Kidney (tissue), 14 donors: ENCODE data around the gene ARGLU1. TPM values are rescaled to one million over a fixed set of nuclear protein-coding genes. Genes with fewer than 3 reads are reported as not detected.

ENCODE experiments used
- DNase-seq, 5 donors: peaks; one replicate each; pipeline ENCODE4 v3.0.0-alpha.2; 2013 to 2020
- FAIRE-seq: peaks from 2 replicates; lab custom pipeline; 2012; peaks lifted over from hg19 to GRCh38; lab: Jason Lieb, UNC
- H3K27ac ChIP-seq, 2 donors: one replicate each; pipeline ENCODE4 v1.7.0; 2013; ENCODE audit warnings: low read depth in 2 of 2, low read length in 2 of 2, inconsistent platforms in 1 of 2
- H3K27me3 ChIP-seq: one replicate; pipeline ENCODE4 v1.7.1; 2013; ENCODE audit warnings: low read length, inconsistent platforms; ENCODE audit not compliant: control insufficient read depth, insufficient read depth
- H3K36me3 ChIP-seq, 3 donors: one replicate each; pipeline versions ENCODE4 v1.7.0 to v1.7.1; 2013; ENCODE audit warnings: low read length in 3 of 3, control low read depth in 1 of 3, inconsistent platforms in 1 of 3; ENCODE audit not compliant: insufficient read depth in 3 of 3, control insufficient read depth in 2 of 3
- H3K4me1 ChIP-seq, 3 donors: one replicate each; pipeline versions ENCODE4 v1.7.0 to v1.7.1; 2013; ENCODE audit warnings: low read length in 3 of 3, inconsistent platforms in 1 of 3, low read depth in 1 of 3; ENCODE audit not compliant: control insufficient read depth in 2 of 3, insufficient read depth in 2 of 3
- H3K4me3 ChIP-seq, 3 donors: one replicate each; pipeline versions ENCODE4 v1.7.0 to v1.8.1; 2013; ENCODE audit warnings: low read length in 3 of 3, control low read depth in 1 of 3, inconsistent platforms in 1 of 3
- H3K9ac ChIP-seq, 3 donors: one replicate each; pipeline versions ENCODE4 v1.7.0 to v1.7.1; 2013; ENCODE audit warnings: low read length in 3 of 3, control low read depth in 1 of 3, inconsistent platforms in 1 of 3
- H3K9me3 ChIP-seq, 3 donors: one replicate each; pipeline versions ENCODE4 v1.7.0 to v1.7.1; 2013; ENCODE audit warnings: low read length in 3 of 3, control low read depth in 1 of 3, inconsistent platforms in 1 of 3; ENCODE audit not compliant: control insufficient read depth in 2 of 3, insufficient read depth in 1 of 3
- intact Hi-C: fragments of 100-400 bp; cut with DNase I; formaldehyde crosslinking; loops from one replicate; pipeline ENCODE4 v1.11.1; 2022
- polyA plus RNA-seq: library from polyadenylated mRNA; stranded (reverse); fragments of 350-450 nt; fragmentation: Illumina TruSeq; extraction: RNeasy Lipid Tissue Mini Kit (QIAGEN cat#74804); gene quantifications from one replicate; pipeline ENCODE4 v1.2.3, GENCODE V29; 2014; ENCODE audit warnings: low read depth, low replicate concordance; ENCODE audit not compliant: insufficient read depth
- total RNA-seq: library from RNA; stranded (reverse); fragmentation: NEBNext Ultra II Directional; extraction: Animal tissue kit (Norgen Biotek cat#: 25700); gene quantifications from one replicate; pipeline ENCODE4 v1.2.1, GENCODE V29; 2021
- TF ChIP-seq, protein P1 (sequence below): IDR thresholded peaks from 3 replicates; pipeline ENCODE4 v1.5.1; 2012; ENCODE audit warnings: mild to moderate bottlenecking, moderate library complexity, borderline replicate concordance; ENCODE audit not compliant: insufficient read depth; ENCODE audit errors: extremely low read depth
- donor health status: control.
- donor health status: control.
- donor health status: control.
- donor health status: control.
- donor health status: control.
- donor health status: DM: yes; HTN: yes; CAD: no.
- donor health status: Normal renal cell carcinoma (clear cell type).

ARGLU1 gene
- total and polyA plus RNA-seq, 2 donors from 2014 or later, result 39.0 to 86.7 TPM

DNA sequence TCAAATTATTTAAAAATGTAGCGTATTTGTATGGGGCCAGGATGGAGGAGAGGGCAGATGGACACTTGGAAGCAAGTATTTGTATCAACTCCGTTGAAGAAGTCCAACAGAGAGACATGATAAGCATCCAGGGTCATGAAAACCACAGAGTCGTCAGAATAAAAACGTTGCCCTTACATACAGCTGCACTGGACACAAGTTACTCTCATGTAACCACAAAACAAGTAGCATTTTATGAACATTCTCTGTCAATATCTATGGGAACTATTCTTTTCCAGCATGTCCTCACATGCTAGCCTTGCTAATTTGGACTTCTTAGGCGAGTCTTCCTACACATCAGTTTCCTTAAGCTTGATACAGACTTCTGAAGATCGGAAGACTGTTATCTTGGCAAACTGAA lies 67.5 kb downstream of the ARGLU1 start:
- Histone ChIP-seq H3K27ac (no peak overlapping the region), H3K36me3 (no peaks in the 10 kb centered on the region), H3K4me1 (peaks cover 0 to 3% (median 0%) of the 10 kb centered on the region in 3 donors), H3K27me3 (no peaks in the 10 kb centered on the region), H3K9me3 (no peaks in the 10 kb centered on the region), H3K4me3 (no peak overlapping the region), H3K9ac (no peak overlapping the region)
- no peak for FAIRE-seq
- TF ChIP-seq, protein P1, sequence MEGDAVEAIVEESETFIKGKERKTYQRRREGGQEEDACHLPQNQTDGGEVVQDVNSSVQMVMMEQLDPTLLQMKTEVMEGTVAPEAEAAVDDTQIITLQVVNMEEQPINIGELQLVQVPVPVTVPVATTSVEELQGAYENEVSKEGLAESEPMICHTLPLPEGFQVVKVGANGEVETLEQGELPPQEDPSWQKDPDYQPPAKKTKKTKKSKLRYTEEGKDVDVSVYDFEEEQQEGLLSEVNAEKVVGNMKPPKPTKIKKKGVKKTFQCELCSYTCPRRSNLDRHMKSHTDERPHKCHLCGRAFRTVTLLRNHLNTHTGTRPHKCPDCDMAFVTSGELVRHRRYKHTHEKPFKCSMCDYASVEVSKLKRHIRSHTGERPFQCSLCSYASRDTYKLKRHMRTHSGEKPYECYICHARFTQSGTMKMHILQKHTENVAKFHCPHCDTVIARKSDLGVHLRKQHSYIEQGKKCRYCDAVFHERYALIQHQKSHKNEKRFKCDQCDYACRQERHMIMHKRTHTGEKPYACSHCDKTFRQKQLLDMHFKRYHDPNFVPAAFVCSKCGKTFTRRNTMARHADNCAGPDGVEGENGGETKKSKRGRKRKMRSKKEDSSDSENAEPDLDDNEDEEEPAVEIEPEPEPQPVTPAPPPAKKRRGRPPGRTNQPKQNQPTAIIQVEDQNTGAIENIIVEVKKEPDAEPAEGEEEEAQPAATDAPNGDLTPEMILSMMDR, result no peak
- intact Hi-C loops, result no loop called here
- DNase-seq, result no peak

DNA sequence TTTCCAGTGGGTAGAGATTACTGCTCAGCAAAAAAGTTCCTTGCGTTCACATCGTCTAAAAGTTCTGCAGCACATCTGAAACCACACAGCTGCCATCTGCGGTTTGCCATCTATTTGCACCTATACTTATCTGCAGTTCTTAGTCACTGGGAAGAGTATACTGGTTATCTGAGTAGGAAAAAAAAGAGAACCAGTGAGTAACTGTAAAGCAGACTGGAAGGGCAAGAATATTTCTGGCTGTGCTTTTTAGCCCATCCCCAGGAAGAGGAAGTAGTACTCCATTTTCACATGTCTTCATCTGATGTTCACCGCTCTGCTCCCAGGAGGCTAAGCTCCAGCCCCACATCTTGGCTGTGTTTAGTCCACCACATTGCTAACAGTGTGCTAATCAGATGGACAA lies 68.0 kb downstream of the ARGLU1 start:
- Histone ChIP-seq H3K36me3 (no peaks in the 10 kb centered on the region), H3K27ac (no peak overlapping the region), H3K4me1 (peaks cover 0 to 3% (median 0%) of the 10 kb centered on the region in 3 donors), H3K27me3 (no peaks in the 10 kb centered on the region), H3K9ac (no peak overlapping the region), H3K9me3 (no peaks in the 10 kb centered on the region), H3K4me3 (no peak overlapping the region)
- TF ChIP-seq, protein P1, result no peak
- intact Hi-C loops, result no loop called here
- DNase-seq (no peak), FAIRE-seq (no peak)

DNA sequence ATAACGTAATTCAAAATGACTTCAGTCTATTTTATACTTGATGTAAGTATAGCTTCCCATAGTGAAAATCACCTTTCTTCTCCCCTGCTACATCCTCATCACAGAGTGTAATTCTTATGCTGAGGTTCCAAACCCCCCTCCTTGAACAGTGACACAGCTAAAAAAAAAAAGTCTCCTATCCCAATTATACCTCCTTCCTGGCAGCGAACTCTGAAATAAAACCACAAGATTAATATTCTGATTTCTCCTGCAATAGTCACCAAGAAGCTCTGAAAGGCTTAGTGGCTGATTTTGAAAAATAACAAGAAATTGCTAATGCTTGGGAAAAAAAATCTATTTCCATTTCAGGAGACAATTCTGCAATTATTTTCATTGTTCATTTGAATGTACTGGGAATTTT lies 68.8 kb downstream of the ARGLU1 start:
- DNase-seq, result no peak
- intact Hi-C loops, result no loop called here
- Histone ChIP-seq H3K27me3 (no peaks in the 10 kb centered on the region), H3K9ac (no peak overlapping the region), H3K4me1 (peaks cover 0 to 3% (median 0%) of the 10 kb centered on the region in 3 donors), H3K27ac (no peak overlapping the region), H3K4me3 (no peak overlapping the region), H3K9me3 (no peaks in the 10 kb centered on the region), H3K36me3 (no peaks in the 10 kb centered on the region)
- TF ChIP-seq, protein P1, result no peak
- FAIRE-seq, result no peak

DNA sequence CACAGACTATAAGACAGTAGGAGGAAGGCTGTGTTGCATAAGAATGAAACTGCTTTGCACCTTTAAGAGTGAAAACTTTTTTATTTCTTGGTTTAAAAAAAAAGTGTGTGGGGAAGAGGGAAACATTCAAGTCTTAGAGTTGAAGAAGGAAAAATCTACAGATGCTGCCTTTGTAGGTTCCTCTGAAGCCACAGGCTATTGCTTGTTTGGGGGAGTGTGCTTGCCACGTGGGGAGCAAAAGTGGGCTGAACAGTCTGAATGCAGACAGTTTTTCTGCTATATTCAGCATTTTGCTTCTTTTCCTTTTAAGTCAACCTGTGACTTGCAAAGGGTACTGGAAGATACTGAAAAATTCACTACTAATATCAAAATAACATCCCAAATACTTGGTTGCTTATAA lies 69.4 kb downstream of the ARGLU1 start:
- DNase-seq, result no peak
- Histone ChIP-seq H3K4me1 (peaks cover 0 to 3% (median 0%) of the 10 kb centered on the region in 3 donors), H3K9ac (no peak overlapping the region), H3K9me3 (no peaks in the 10 kb centered on the region), H3K27me3 (no peaks in the 10 kb centered on the region), H3K4me3 (no peak overlapping the region), H3K36me3 (no peaks in the 10 kb centered on the region), H3K27ac (no peak overlapping the region)
- intact Hi-C loops, result no loop called here
- FAIRE-seq, result no peak
- TF ChIP-seq, protein P1, result no peak
